ENCODE data around the gene LRRFIP2.

GRCh38 chr3:37064747-37065146 lies 109.6 kb downstream of the LRRFIP2 start:
- no peak for TF ChIP-seq EZH2 (IDR thresholded peaks at IDR 0.05; ENCODE audit: borderline replicate concordance, insufficient read depth, low read depth, low read length, poor library complexity, severe bottlenecking)
- TF ChIP-seq CTCF (IDR thresholded peaks at IDR 0.05), result no peak

Data from B cell (primary cell).